BJ (cell line): ENCODE measurements around the gene TMCO5A. TPM values are rescaled to one million over a fixed set of nuclear protein-coding genes. Genes with fewer than 3 reads are reported as not detected.

Experiments used
- CTCF ChIA-PET: fragments of 350-600 bp; formaldehyde crosslinking; extraction: SDS; loops from one replicate; lab custom pipeline; 2021; ENCODE audit warnings: antibody characterized with exemption, inconsistent platforms; lab: Yijun Ruan, JAX
- POLR2A ChIA-PET: fragments of 300-600 bp; sonication (Branson Sonifier 250); formaldehyde crosslinking; extraction: SDS; loops from one replicate; lab custom pipeline; 2021; ENCODE audit warnings: antibody characterized with exemption; lab: Charles Lee
- DNase-seq: peaks from one replicate; pipeline ENCODE4 v3.0.0-alpha.2; 2011; ENCODE audit warnings: low read depth
- H3K27me3 ChIP-seq: 2 replicates; pipeline ENCODE4 v1.6.0; 2011; ENCODE audit warnings: low read length; ENCODE audit not compliant: control insufficient read depth, insufficient read depth
- H3K36me3 ChIP-seq: 2 replicates; pipeline ENCODE4 v1.5.1; 2011; ENCODE audit warnings: low read length; ENCODE audit not compliant: control insufficient read depth, insufficient read depth
- H3K4me3 ChIP-seq: 2 replicates; pipeline ENCODE4 v1.5.1; 2011; ENCODE audit warnings: low read depth, mild to moderate bottlenecking, control low read depth, low read length
- CTCF ChIP-seq: IDR thresholded peaks from 2 replicates; pipeline ENCODE4 v1.5.1; 2011; ENCODE audit warnings: low read depth, mild to moderate bottlenecking, control low read depth, inconsistent platforms, low read length, moderate library complexity; ENCODE audit not compliant: insufficient read depth
- polyA plus RNA-seq: library from polyadenylated mRNA; depleted of rRNA; stranded (reverse); fragments of >200 nt; gene quantifications from 2 replicates; pipeline ENCODE4 v1.2.3, GENCODE V29; 2011

TMCO5A gene
- polyA plus RNA-seq, 1 experiment = not detected

- no peak for TF ChIP-seq CTCF
- no peak for DNase-seq
- no peaks in the 10 kb centered on the region for H3K27me3 ChIP-seq
- H3K4me3 ChIP-seq = no peak overlapping the region
- ChIA-PET POLR2A (no interaction called here), CTCF (no interaction called here)
- no peaks in the 10 kb centered on the region for H3K36me3 ChIP-seq
Measured at GRCh38 chr15:37898362-37898761, 36.1 kb upstream of the TMCO5A start.

GRCh38 chr15:37900326-37901221 lies 33.9 kb upstream of the TMCO5A start:
- H3K36me3 ChIP-seq = no peaks in the 10 kb centered on the region
- H3K4me3 ChIP-seq = no peak overlapping the region
- H3K27me3 ChIP-seq = no peaks in the 10 kb centered on the region
- ChIA-PET POLR2A (interaction anchor here (0.6 kb wide), 1 partner anchor 33 kb away, joined by 8 read pairs; no protein-coding TSS in a partner anchor), CTCF (interaction anchor here (1.1 to 3.9 kb wide), 2 partner anchors 8 to 21 kb away, joined by 3 to 27 read pairs; no protein-coding TSS in a partner anchor)
- DNase-seq = no peak
- no peak for TF ChIP-seq CTCF

- Histone ChIP-seq H3K27me3 (no peaks in the 10 kb centered on the region), H3K36me3 (no peaks in the 10 kb centered on the region), H3K4me3 (no peak overlapping the region)
- CTCF ChIA-PET = interaction anchor here (0.6 to 3.9 kb wide), 2 partner anchors 10 to 14 kb away, joined by 3 to 27 read pairs; no protein-coding TSS in a partner anchor
- no peak for TF ChIP-seq CTCF
- DNase-seq = no peak
- POLR2A ChIA-PET = no interaction called here
Measured at GRCh38 chr15:37902126-37902525, 32.3 kb upstream of the TMCO5A start.

- H3K36me3 ChIP-seq = no peaks in the 10 kb centered on the region
- no peak for TF ChIP-seq CTCF
- H3K27me3 ChIP-seq = no peaks in the 10 kb centered on the region
- H3K4me3 ChIP-seq = no peak overlapping the region
- CTCF ChIA-PET = interaction anchor here (3.9 kb wide), 1 partner anchor 12 kb away, joined by 27 read pairs; no protein-coding TSS in a partner anchor
- POLR2A ChIA-PET = no interaction called here
- no peak for DNase-seq
Measured at GRCh38 chr15:37903919-37904625, 30.4 kb upstream of the TMCO5A start.

- ChIA-PET CTCF (interaction anchor here (1.0 kb wide), 1 partner anchor 15 kb away, joined by 3 read pairs; no protein-coding TSS in a partner anchor), POLR2A (no interaction called here)
- Histone ChIP-seq H3K36me3 (no peaks in the 10 kb centered on the region), H3K4me3 (no peak overlapping the region), H3K27me3 (no peaks in the 10 kb centered on the region)
- no peak for DNase-seq
- no peak for TF ChIP-seq CTCF
Measured at GRCh38 chr15:37907136-37907535, 27.3 kb upstream of the TMCO5A start.
